Measurements from ENCODE around the gene SFMBT1.

GRCh38 chr3:52892625-52893311 is 153.1 kb downstream of the SFMBT1 start:
- TF ChIP-seq, protein P1, sequence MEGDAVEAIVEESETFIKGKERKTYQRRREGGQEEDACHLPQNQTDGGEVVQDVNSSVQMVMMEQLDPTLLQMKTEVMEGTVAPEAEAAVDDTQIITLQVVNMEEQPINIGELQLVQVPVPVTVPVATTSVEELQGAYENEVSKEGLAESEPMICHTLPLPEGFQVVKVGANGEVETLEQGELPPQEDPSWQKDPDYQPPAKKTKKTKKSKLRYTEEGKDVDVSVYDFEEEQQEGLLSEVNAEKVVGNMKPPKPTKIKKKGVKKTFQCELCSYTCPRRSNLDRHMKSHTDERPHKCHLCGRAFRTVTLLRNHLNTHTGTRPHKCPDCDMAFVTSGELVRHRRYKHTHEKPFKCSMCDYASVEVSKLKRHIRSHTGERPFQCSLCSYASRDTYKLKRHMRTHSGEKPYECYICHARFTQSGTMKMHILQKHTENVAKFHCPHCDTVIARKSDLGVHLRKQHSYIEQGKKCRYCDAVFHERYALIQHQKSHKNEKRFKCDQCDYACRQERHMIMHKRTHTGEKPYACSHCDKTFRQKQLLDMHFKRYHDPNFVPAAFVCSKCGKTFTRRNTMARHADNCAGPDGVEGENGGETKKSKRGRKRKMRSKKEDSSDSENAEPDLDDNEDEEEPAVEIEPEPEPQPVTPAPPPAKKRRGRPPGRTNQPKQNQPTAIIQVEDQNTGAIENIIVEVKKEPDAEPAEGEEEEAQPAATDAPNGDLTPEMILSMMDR (conservative IDR thresholded peaks at IDR 0.05 in 1 of 2, IDR thresholded peaks at IDR 0.05 in 1 of 2; ENCODE audit: extremely low read depth in 1 of 2, insufficient read depth in 1 of 2, low read depth in 1 of 2, low read length in 2 of 2) = no peak
- no peak for TF ChIP-seq EZH2 (IDR thresholded peaks at IDR 0.05; ENCODE audit: borderline replicate concordance, low read length)

Data from mammary epithelial cell (primary cell).